Measurements from ENCODE around the gene TOLLIP.

DNA sequence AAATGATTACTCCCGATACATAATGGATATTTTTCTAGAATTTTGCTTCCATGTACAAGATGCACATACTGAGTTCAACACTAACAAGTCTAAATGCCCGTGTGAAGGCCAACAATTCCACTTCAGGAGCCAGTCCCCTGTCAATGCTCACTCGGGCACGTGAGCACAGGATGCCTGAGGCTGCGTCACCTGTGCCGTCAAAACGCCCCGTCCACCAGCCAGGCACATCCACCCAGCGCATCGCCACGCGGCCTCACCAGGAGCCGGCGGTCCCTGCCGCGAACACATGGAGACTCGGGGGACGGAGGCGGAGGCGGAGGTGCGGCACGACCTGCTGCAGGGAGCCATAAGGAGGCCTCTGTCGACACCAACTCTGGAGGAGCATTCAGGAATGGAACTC is 9.8 kb downstream of the TOLLIP start:
- TF ChIP-seq ELF4 (IDR thresholded peaks at IDR 0.05) (no peak), SUZ12 (IDR thresholded peaks at IDR 0.05) (no peak), FOXM1 (IDR thresholded peaks at IDR 0.05; ENCODE audit: borderline replicate concordance) (no peak), SP1 (IDR thresholded peaks at IDR 0.05) (no peak), ZNF384 (IDR thresholded peaks at IDR 0.05) (no peak)
